ENCODE results near the gene RARB. TPM values are rescaled to one million over a fixed set of nuclear protein-coding genes. Genes with fewer than 3 reads are reported as not detected.

Gene RARB
- total and polyA plus RNA-seq, 4 donors = 1.5 to 24.5 (median 4.1) TPM

- ATAC-seq (ENCODE audit: insufficient read depth, low FRiP score) = no peak
- DNase-seq = no peak
- no peaks in the 10 kb centered on the region for H3K27me3 ChIP-seq (ENCODE audit: control insufficient read depth in 3 of 3, insufficient read depth in 3 of 3, low read length in 2 of 3)
- H3K4me1 ChIP-seq (ENCODE audit: control insufficient read depth in 5 of 5, insufficient read depth in 5 of 5, low read length in 5 of 5) = peaks cover 0 to 12% (median 0%) of the 10 kb centered on the region in 5 donors
- H3K9ac ChIP-seq (ENCODE audit: insufficient read depth in 1 of 2, low read length in 2 of 2) = no peak overlapping the region
- H3K36me3 ChIP-seq (ENCODE audit: control insufficient read depth in 4 of 4, insufficient read depth in 4 of 4, low read length in 4 of 4) = peaks cover 0 to 23% (median 11%) of the 10 kb centered on the region in 4 donors
- no peak overlapping the region for H3K27ac ChIP-seq (ENCODE audit: low read depth in 1 of 2, low read length in 1 of 2)
- no peak for TF ChIP-seq CTCF (IDR thresholded peaks at IDR 0.05; ENCODE audit: control extremely low read depth, extremely low read depth)
- no peaks in the 10 kb centered on the region for H3K9me3 ChIP-seq (ENCODE audit: control insufficient read depth in 4 of 4, insufficient read depth in 3 of 4, low read length in 3 of 4)
- WGBS, 2 donors = 94 to 96% methylated on average over 3 of the region's 3 CpGs
- no peak overlapping the region for H3K4me3 ChIP-seq
Measured at GRCh38 chr3:25572336-25572735, 144.3 kb downstream of the RARB start.

- no peaks in the 10 kb centered on the region for H3K27me3 ChIP-seq (ENCODE audit: control insufficient read depth in 3 of 3, insufficient read depth in 3 of 3, low read length in 2 of 3)
- TF ChIP-seq CTCF (IDR thresholded peaks at IDR 0.05; ENCODE audit: control extremely low read depth, extremely low read depth) = no peak
- peak overlapping the region in 1 of 2 donors; percentile 76 for H3K27ac ChIP-seq (ENCODE audit: low read depth in 1 of 2, low read length in 1 of 2)
- peaks cover 0 to 12% (median 0%) of the 10 kb centered on the region in 5 donors for H3K4me1 ChIP-seq (ENCODE audit: control insufficient read depth in 5 of 5, insufficient read depth in 5 of 5, low read length in 5 of 5)
- H3K9ac ChIP-seq (ENCODE audit: insufficient read depth in 1 of 2, low read length in 2 of 2) = peak overlapping the region in 1 of 2 donors; percentile 27
- peaks cover 0 to 23% (median 11%) of the 10 kb centered on the region in 4 donors for H3K36me3 ChIP-seq (ENCODE audit: control insufficient read depth in 4 of 4, insufficient read depth in 4 of 4, low read length in 4 of 4)
- ATAC-seq (ENCODE audit: insufficient read depth, low FRiP score) (no peak), DNase-seq (no peak)
- WGBS, 2 donors = 78 to 79% methylated on average over 14 of the region's 14 CpGs
- no peaks in the 10 kb centered on the region for H3K9me3 ChIP-seq (ENCODE audit: control insufficient read depth in 4 of 4, insufficient read depth in 3 of 4, low read length in 3 of 4)
- H3K4me3 ChIP-seq = no peak overlapping the region
Measured at GRCh38 chr3:25572919-25573385, 144.9 kb downstream of the RARB start.

GRCh38 chr3:25573386-25574171 is 145.5 kb downstream of the RARB start:
- H3K9ac ChIP-seq (ENCODE audit: insufficient read depth in 1 of 2, low read length in 2 of 2) = peak overlapping the region in 1 of 2 donors; percentile 27
- ATAC-seq (ENCODE audit: insufficient read depth, low FRiP score) (no peak), DNase-seq (peak in 2 of 3 donors; percentile 41 to 43)
- no peak for TF ChIP-seq CTCF (IDR thresholded peaks at IDR 0.05; ENCODE audit: control extremely low read depth, extremely low read depth)
- no peak overlapping the region for H3K4me3 ChIP-seq
- H3K27ac ChIP-seq (ENCODE audit: low read depth in 1 of 2, low read length in 1 of 2) = peak overlapping the region in 1 of 2 donors; percentile 76
- H3K27me3 ChIP-seq (ENCODE audit: control insufficient read depth in 3 of 3, insufficient read depth in 3 of 3, low read length in 2 of 3) = no peaks in the 10 kb centered on the region
- H3K36me3 ChIP-seq (ENCODE audit: control insufficient read depth in 4 of 4, insufficient read depth in 4 of 4, low read length in 4 of 4) = peaks cover 0 to 22% (median 9%) of the 10 kb centered on the region in 4 donors
- WGBS, 2 donors = 75 to 79% methylated on average over 19 of the region's 19 CpGs
- H3K9me3 ChIP-seq (ENCODE audit: control insufficient read depth in 4 of 4, insufficient read depth in 3 of 4, low read length in 3 of 4) = no peaks in the 10 kb centered on the region
- peaks cover 0 to 12% (median 0%) of the 10 kb centered on the region in 5 donors for H3K4me1 ChIP-seq (ENCODE audit: control insufficient read depth in 5 of 5, insufficient read depth in 5 of 5, low read length in 5 of 5)
